IMR-90 (cell line): ENCODE results near the gene LILRA1. TPM values are rescaled to one million over a fixed set of nuclear protein-coding genes. Genes with fewer than 3 reads are reported as not detected.

Experiments
- ATAC-seq: fragments of 200-7000 bp; cut with Tn5 transposase; 2 replicates; pipeline ENCODE4 v1.9.1; 2020; ENCODE audit warnings: low read depth, mild to moderate bottlenecking, moderate library complexity
- BruUV-seq: library from RNA; stranded (reverse); fragments of 400-500 nt; replicated peaks from 2 replicates; lab custom pipeline; 2021; lab: Mats Ljungman, UMichigan
- CTCF ChIA-PET: fragments of 300-600 bp; formaldehyde crosslinking; extraction: SDS; loops from one replicate; lab custom pipeline; 2021; ENCODE audit warnings: antibody characterized with exemption; lab: Yijun Ruan, JAX
- POLR2A ChIA-PET: fragments of 300-600 bp; sonication (Branson Sonifier 250); formaldehyde crosslinking; loops from one replicate; lab custom pipeline; 2022; ENCODE audit warnings: antibody characterized with exemption; ENCODE audit not compliant: unreplicated experiment; lab: Charles Lee
- DNase-seq: peaks from one replicate; pipeline ENCODE4 v3.0.0; 2013
- H2AFZ ChIP-seq: replicated peaks from 2 replicates; pipeline ENCODE3; 2013; ENCODE audit warnings: low read length, mild to moderate bottlenecking; ENCODE audit not compliant: poor library complexity
- H2AK5ac ChIP-seq: 2 replicates; pipeline ENCODE4 v1.6.1; 2013; ENCODE audit warnings: low read depth, low read length, inconsistent platforms
- H2AK9ac ChIP-seq: replicated peaks from 2 replicates; pipeline ENCODE3; 2013; ENCODE audit warnings: mild to moderate bottlenecking, low read depth, low read length, moderate library complexity; ENCODE audit not compliant: poor library complexity
- H2BK120ac ChIP-seq: 2 replicates; pipeline ENCODE4 v1.6.1; 2013; ENCODE audit warnings: low read depth, low read length, inconsistent platforms
- H2BK15ac ChIP-seq: 3 replicates; pipeline ENCODE4 v1.6.1; 2013; ENCODE audit warnings: low read depth, low read length, inconsistent platforms
- H2BK20ac ChIP-seq: 2 replicates; pipeline ENCODE4 v1.6.1; 2013; ENCODE audit warnings: low read depth, mild to moderate bottlenecking, inconsistent platforms, low read length, moderate library complexity
- H2BK5ac ChIP-seq: 2 replicates; pipeline ENCODE4 v1.6.1; 2013; ENCODE audit warnings: mild to moderate bottlenecking, low read depth, low read length, inconsistent platforms; ENCODE audit not compliant: poor library complexity, severe bottlenecking
- H3K14ac ChIP-seq: replicated peaks from 2 replicates; pipeline ENCODE4 v1.6.1; 2013; ENCODE audit warnings: low read depth, low read length, inconsistent platforms
- H3K18ac ChIP-seq: 2 replicates; pipeline ENCODE4 v1.6.1; 2013; ENCODE audit warnings: low read depth, low read length, control low read depth
- H3K23ac ChIP-seq: 2 replicates; pipeline ENCODE4 v1.6.1; 2013; ENCODE audit warnings: low read depth, low read length, inconsistent platforms
- H3K27ac ChIP-seq: 2 replicates; pipeline ENCODE4 v1.5.1; 2013; ENCODE audit warnings: mild to moderate bottlenecking, control low read depth, low read length; ENCODE audit not compliant: insufficient read depth
- H3K27me3 ChIP-seq: 2 replicates; pipeline ENCODE4 v1.6.1; 2013; ENCODE audit warnings: low read length; ENCODE audit not compliant: control insufficient read depth, insufficient read depth
- H3K36me3 ChIP-seq: 2 replicates; pipeline ENCODE4 v1.6.1; 2013; ENCODE audit warnings: low read length, mixed read lengths; ENCODE audit not compliant: control insufficient read depth, insufficient read depth
- H3K4ac ChIP-seq: 2 replicates; pipeline ENCODE4 v1.6.1; 2013; ENCODE audit warnings: low read depth, low read length, inconsistent platforms
- H3K4me1 ChIP-seq: 2 replicates; pipeline ENCODE4 v1.6.1; 2013; ENCODE audit warnings: low read length, mixed read lengths; ENCODE audit not compliant: control insufficient read depth, insufficient read depth
- H3K4me2 ChIP-seq: 2 replicates; pipeline ENCODE4 v1.6.1; 2013; ENCODE audit warnings: low read depth, mild to moderate bottlenecking, control low read depth, low read length, moderate library complexity
- H3K4me3 ChIP-seq: 2 replicates; pipeline ENCODE4 v1.5.1; 2013; ENCODE audit warnings: low read depth, mild to moderate bottlenecking, control low read depth, low read length, moderate library complexity; ENCODE audit not compliant: insufficient read depth
- H3K56ac ChIP-seq: 2 replicates; pipeline ENCODE4 v1.6.1; 2013; ENCODE audit warnings: low read length, inconsistent platforms; ENCODE audit not compliant: insufficient read depth; ENCODE audit errors: extremely low read depth
- H3K79me1 ChIP-seq, 2 experiments: 2 replicates each; pipeline ENCODE4 v1.6.1; 2013; ENCODE audit warnings: low read length in 2 of 2, inconsistent platforms in 1 of 2, low read depth in 1 of 2
- H3K9ac ChIP-seq: 2 replicates; pipeline ENCODE4 v1.6.1; 2013; ENCODE audit warnings: low read depth, low read length, control low read depth
- H3K9me1 ChIP-seq: 2 replicates; pipeline ENCODE4 v1.6.1; 2013; ENCODE audit warnings: low read length, inconsistent platforms; ENCODE audit not compliant: insufficient read depth
- H3K9me3 ChIP-seq: 2 replicates; pipeline ENCODE4 v1.6.1; 2013; ENCODE audit warnings: low read length; ENCODE audit not compliant: control insufficient read depth, insufficient read depth
- H4K20me1 ChIP-seq: 2 replicates; pipeline ENCODE4 v1.6.1; 2013; ENCODE audit warnings: low read length, inconsistent platforms; ENCODE audit not compliant: insufficient read depth
- H4K5ac ChIP-seq: 2 replicates; pipeline ENCODE4 v1.6.1; 2013; ENCODE audit warnings: mild to moderate bottlenecking, low read depth, low read length, control low read depth
- H4K8ac ChIP-seq, 2 experiments: 2 replicates each; pipeline ENCODE4 v1.6.1; 2013; ENCODE audit warnings: low read depth in 2 of 2, low read length in 2 of 2, control low read depth in 1 of 2, inconsistent platforms in 1 of 2
- H4K91ac ChIP-seq: 2 replicates; pipeline ENCODE4 v1.6.1; 2013; ENCODE audit warnings: low read depth, low read length, inconsistent platforms; ENCODE audit not compliant: insufficient read depth
- BHLHE40 ChIP-seq: fragments of 150-350 bp; IDR thresholded peaks from 2 replicates; pipeline ENCODE4 v1.6.1; 2016; ENCODE audit warnings: mild to moderate bottlenecking, low read depth, low read length
- FOS ChIP-seq: fragments of 150-350 bp; IDR thresholded peaks from 2 replicates; pipeline ENCODE4 v1.6.1; 2016; ENCODE audit warnings: low read depth, low read length
- MAFK ChIP-seq: IDR thresholded peaks from 2 replicates; pipeline ENCODE4 v1.6.1; 2012; ENCODE audit warnings: low read depth, low read length, improper control_type of control experiment
- MAZ ChIP-seq: IDR thresholded peaks from 2 replicates; pipeline ENCODE4 v1.6.1; 2012; ENCODE audit warnings: low read depth, mild to moderate bottlenecking, low read length, improper control_type of control experiment, moderate library complexity, borderline replicate concordance
- NFE2L2 ChIP-seq: fragments of 150-350 bp; IDR thresholded peaks from 2 replicates; pipeline ENCODE4 v1.6.1; 2016; ENCODE audit warnings: low read depth, mild to moderate bottlenecking, low read length
- RAD21 ChIP-seq: IDR thresholded peaks from 2 replicates; pipeline ENCODE4 v1.6.1; 2012; ENCODE audit warnings: low read length, improper control_type of control experiment
- RCOR1 ChIP-seq: IDR thresholded peaks from 2 replicates; pipeline ENCODE4 v1.6.1; 2012; ENCODE audit warnings: mild to moderate bottlenecking, low read length, improper control_type of control experiment; ENCODE audit not compliant: insufficient replicate concordance
- SMC3 ChIP-seq: fragments of 150-350 bp; IDR thresholded peaks from 2 replicates; pipeline ENCODE4 v1.6.1; 2016; ENCODE audit warnings: low read depth, mild to moderate bottlenecking, antibody characterized with exemption, low read length, moderate library complexity
- WGBS, 2 experiments: methylation state at CpG; one replicate each; pipeline versions ENCODE4 v1.1.5 to v1.1.7; 2013; ENCODE audit warnings: missing lambda C conversion rate in 2 of 2; ENCODE audit not compliant: insufficient read length in 1 of 2; ENCODE audit errors: extremely low coverage in 2 of 2; 5-methylcytosine and 5-hydroxymethylcytosine counted together
- dilution Hi-C: fragments of 300-500 bp; cut with HindIII; formaldehyde crosslinking; loops from one replicate; pipeline ENCODE4 v1.14.3; 2018; ENCODE audit warnings: low sequenced_read_pairs; ENCODE audit not compliant: unreplicated experiment
- in situ Hi-C: fragments of 300-500 bp; cut with MboI; formaldehyde crosslinking; loops from 3 replicates; pipeline ENCODE4 v1.14.3; 2019; ENCODE audit warnings: low sequenced_read_pairs, inconsistent platforms, mixed read lengths
- intact Hi-C: fragments of 100-400 bp; cut with micrococcal nuclease; formaldehyde crosslinking; loops from 2 replicates; pipeline ENCODE4 v1.10.0; 2022
- polyA plus RNA-seq, 3 experiments: library from polyadenylated mRNA; depleted of rRNA; stranded (reverse); fragments of >200 nt; gene quantifications; 2 replicates each; pipeline ENCODE4 v1.2.3, GENCODE V29; 2012; ENCODE audit warnings: low replicate concordance in 1 of 3
- total RNA-seq: library from RNA; depleted of rRNA; stranded (reverse); fragments of >200 nt; gene quantifications from 2 replicates; pipeline ENCODE4 v1.2.3, GENCODE V29; 2012
- TF ChIP-seq, protein P1 (sequence below): fragments of 150-350 bp; IDR thresholded peaks from 2 replicates; pipeline ENCODE4 v1.6.1; 2016; ENCODE audit warnings: low read depth, mild to moderate bottlenecking, low read length, moderate library complexity, borderline replicate concordance

LILRA1 gene
- total and polyA plus RNA-seq, 2 of the 4 experiments (the other 2 are of a cell fraction) = not detected

DNA sequence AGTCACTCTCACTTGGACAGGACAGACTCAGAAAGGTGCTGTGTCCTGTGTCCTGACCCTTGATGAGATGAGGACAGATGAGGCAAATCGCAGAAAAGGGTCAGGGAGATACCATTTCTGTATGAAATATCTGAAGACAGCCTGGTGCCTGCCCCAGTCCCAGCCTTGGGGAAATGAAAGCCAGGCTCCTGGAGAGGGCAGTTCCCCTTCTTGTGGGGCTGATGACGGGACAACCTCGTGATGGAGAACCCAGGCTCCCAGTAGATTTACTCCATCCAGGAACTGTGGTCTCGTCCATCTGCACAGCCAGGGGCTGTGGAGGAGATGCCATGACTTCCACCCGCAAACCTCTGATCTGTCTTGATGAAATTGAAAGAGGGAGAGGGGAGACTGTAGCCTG is 50.6 kb downstream of the LILRA1 start:
- no peak overlapping the region for H4K91ac ChIP-seq
- no peak overlapping the region for H4K5ac ChIP-seq
- no peak overlapping the region for H2BK15ac ChIP-seq
- no peak overlapping the region for H3K9ac ChIP-seq
- no peak overlapping the region for H2AK5ac ChIP-seq
- H3K79me1 ChIP-seq = no peaks in the 10 kb centered on the region
- H3K4me3 ChIP-seq = no peak overlapping the region
- H2AK9ac ChIP-seq = no peak overlapping the region
- H4K8ac ChIP-seq = no peak overlapping the region
- H2AFZ ChIP-seq = no peak overlapping the region
- no peak overlapping the region for H3K18ac ChIP-seq
- H3K56ac ChIP-seq = no peak overlapping the region
- no peak overlapping the region for H3K4me2 ChIP-seq
- no CpG with 5 or more reads among the region's 5 CpGs for WGBS, 2 experiments
- in situ Hi-C loops = no loop called here
- no peak for ATAC-seq
- no peaks in the 10 kb centered on the region for H3K27me3 ChIP-seq
- no TSS peak for BruUV-seq
- no peak overlapping the region for H3K4ac ChIP-seq
- no peak overlapping the region for H2BK5ac ChIP-seq
- DNase-seq = no peak
- H4K20me1 ChIP-seq = no peaks in the 10 kb centered on the region
- H3K9me3 ChIP-seq = peaks cover 18% of the 10 kb centered on the region
- H2BK120ac ChIP-seq = no peak overlapping the region
- intact Hi-C loops = no loop called here
- H3K27ac ChIP-seq = no peak overlapping the region
- H3K9me1 ChIP-seq = no peaks in the 10 kb centered on the region
- no peak overlapping the region for H2BK20ac ChIP-seq
- ChIA-PET POLR2A (no interaction called here), CTCF (no interaction called here)
- no peaks in the 10 kb centered on the region for H3K36me3 ChIP-seq
- H3K14ac ChIP-seq = no peak overlapping the region
- dilution Hi-C loops = no loop called here
- TF ChIP-seq MAFK = no peak
- TF ChIP-seq, protein P1, sequence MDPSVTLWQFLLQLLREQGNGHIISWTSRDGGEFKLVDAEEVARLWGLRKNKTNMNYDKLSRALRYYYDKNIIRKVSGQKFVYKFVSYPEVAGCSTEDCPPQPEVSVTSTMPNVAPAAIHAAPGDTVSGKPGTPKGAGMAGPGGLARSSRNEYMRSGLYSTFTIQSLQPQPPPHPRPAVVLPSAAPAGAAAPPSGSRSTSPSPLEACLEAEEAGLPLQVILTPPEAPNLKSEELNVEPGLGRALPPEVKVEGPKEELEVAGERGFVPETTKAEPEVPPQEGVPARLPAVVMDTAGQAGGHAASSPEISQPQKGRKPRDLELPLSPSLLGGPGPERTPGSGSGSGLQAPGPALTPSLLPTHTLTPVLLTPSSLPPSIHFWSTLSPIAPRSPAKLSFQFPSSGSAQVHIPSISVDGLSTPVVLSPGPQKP = no peak
- no peak for TF ChIP-seq FOS
- TF ChIP-seq RAD21 = no peak
- TF ChIP-seq BHLHE40 = no peak
- TF ChIP-seq MAZ = no peak
- no peak for TF ChIP-seq RCOR1
- TF ChIP-seq SMC3 = no peak
- TF ChIP-seq NFE2L2 = no peak
- no peaks in the 10 kb centered on the region for H3K4me1 ChIP-seq
- H3K23ac ChIP-seq = no peak overlapping the region
